KMS-11 (cell line): Measurements from ENCODE around the gene MAP1S.
A peak's percentile ranks its signal among the peaks of the same experiment; 100 is the strongest.
"Not testable (repeated sequence)": the region's sequence is repeated elsewhere in the genome, so short reads cannot be mapped to it uniquely, and the experiment has no call there.

Experiments used
- H2AFZ ChIP-seq: fragments of 200-600 bp; sonication (generic); 2 replicates; pipeline ENCODE4 v1.6.1; 2016; ENCODE audit warnings: antibody characterized with exemption, mixed run types, low read depth
- H3K27ac ChIP-seq: fragments of 200-600 bp; sonication (generic); 2 replicates; pipeline ENCODE4 v1.6.1; 2016; ENCODE audit warnings: mild to moderate bottlenecking, mixed run types
- H3K27me3 ChIP-seq: fragments of 200-600 bp; sonication (generic); 2 replicates; pipeline ENCODE4 v1.6.1; 2017; ENCODE audit warnings: mild to moderate bottlenecking, low read depth, mixed run types, moderate library complexity; ENCODE audit not compliant: insufficient read depth
- H3K36me3 ChIP-seq: fragments of 200-600 bp; sonication (generic); 2 replicates; pipeline ENCODE4 v1.6.1; 2017; ENCODE audit warnings: mild to moderate bottlenecking, mixed run types; ENCODE audit not compliant: insufficient read depth
- H3K4me1 ChIP-seq: fragments of 200-600 bp; sonication (generic); 2 replicates; pipeline ENCODE4 v1.6.1; 2016; ENCODE audit warnings: mild to moderate bottlenecking, low read depth, mixed run types; ENCODE audit not compliant: poor library complexity, severe bottlenecking
- H3K4me2 ChIP-seq: fragments of 200-600 bp; sonication (generic); 2 replicates; pipeline ENCODE4 v1.7.0; 2016; ENCODE audit warnings: mild to moderate bottlenecking, mixed run types
- H3K4me3 ChIP-seq: fragments of 200-600 bp; sonication (generic); IDR thresholded peaks from 2 replicates; pipeline ENCODE4 v1.6.1; 2017; ENCODE audit warnings: low read depth, low read length, mixed read lengths; ENCODE audit not compliant: insufficient read depth
- H3K79me2 ChIP-seq: fragments of 200-600 bp; sonication (generic); 2 replicates; pipeline ENCODE4 v1.6.1; 2016; ENCODE audit warnings: low read depth, mixed run types; ENCODE audit not compliant: insufficient read depth
- H3K9ac ChIP-seq: fragments of 200-600 bp; sonication (generic); 2 replicates; pipeline ENCODE4 v1.6.1; 2016; ENCODE audit warnings: mild to moderate bottlenecking, mixed run types
- H4K20me1 ChIP-seq: fragments of 200-600 bp; sonication (generic); 2 replicates; pipeline ENCODE4 v1.6.1; 2016; ENCODE audit warnings: mild to moderate bottlenecking, mixed run types; ENCODE audit not compliant: insufficient read depth
- CTCF ChIP-seq: fragments of 200-600 bp; sonication (generic); conservative IDR thresholded peaks from 2 replicates; pipeline ENCODE4 v1.6.1; 2017; ENCODE audit warnings: low read depth, mild to moderate bottlenecking, antibody characterized with exemption, low read length, moderate library complexity, mixed read lengths

Gene MAP1S

GRCh38 chr19:17770613-17771012 lies 51.3 kb downstream of the MAP1S start:
- TF ChIP-seq CTCF, result no peak
- no peaks in the 10 kb centered on the region for H4K20me1 ChIP-seq
- no peak overlapping the region for H2AFZ ChIP-seq
- no peak overlapping the region for H3K9ac ChIP-seq
- no peaks in the 10 kb centered on the region for H3K79me2 ChIP-seq
- no peaks in the 10 kb centered on the region for H3K27me3 ChIP-seq
- no peaks in the 10 kb centered on the region for H3K36me3 ChIP-seq
- H3K27ac ChIP-seq, result no peak overlapping the region
- H3K4me3 ChIP-seq, result no peak overlapping the region
- no peak overlapping the region for H3K4me2 ChIP-seq
- no peaks in the 10 kb centered on the region for H3K4me1 ChIP-seq

GRCh38 chr19:17772172-17772571 lies 52.9 kb downstream of the MAP1S start:
- Histone ChIP-seq H3K79me2 (no peaks in the 10 kb centered on the region), H3K27ac (no peak overlapping the region), H3K4me3 (no peak overlapping the region), H3K4me2 (no peak overlapping the region), H3K9ac (no peak overlapping the region), H3K27me3 (no peaks in the 10 kb centered on the region), H3K36me3 (no peaks in the 10 kb centered on the region), H3K4me1 (peaks cover 8% of the 10 kb centered on the region), H2AFZ (no peak overlapping the region), H4K20me1 (no peaks in the 10 kb centered on the region)
- no peak for TF ChIP-seq CTCF

GRCh38 chr19:17775245-17775927 lies 56.1 kb downstream of the MAP1S start:
- TF ChIP-seq CTCF, result peak; percentile 81
- Histone ChIP-seq H3K36me3 (no peaks in the 10 kb centered on the region), H3K4me2 (no peak overlapping the region), H3K4me1 (peaks cover 14% of the 10 kb centered on the region), H4K20me1 (no peaks in the 10 kb centered on the region), H3K27ac (no peak overlapping the region), H3K4me3 (no peak overlapping the region), H3K79me2 (no peaks in the 10 kb centered on the region), H2AFZ (no peak overlapping the region), H3K9ac (no peak overlapping the region), H3K27me3 (no peaks in the 10 kb centered on the region)

GRCh38 chr19:17775991-17776803 lies 56.9 kb downstream of the MAP1S start:
- no peak overlapping the region for H3K4me3 ChIP-seq
- no peaks in the 10 kb centered on the region for H3K36me3 ChIP-seq
- TF ChIP-seq CTCF, result no peak
- no peak overlapping the region for H2AFZ ChIP-seq
- no peaks in the 10 kb centered on the region for H3K79me2 ChIP-seq
- H3K4me1 ChIP-seq, result peaks cover 14% of the 10 kb centered on the region
- H4K20me1 ChIP-seq, result no peaks in the 10 kb centered on the region
- no peak overlapping the region for H3K9ac ChIP-seq
- H3K4me2 ChIP-seq, result no peak overlapping the region
- H3K27me3 ChIP-seq, result no peaks in the 10 kb centered on the region
- no peak overlapping the region for H3K27ac ChIP-seq

GRCh38 chr19:17777840-17778239 lies 58.6 kb downstream of the MAP1S start:
- not testable (repeated sequence) for H3K27me3 ChIP-seq, H3K27ac ChIP-seq, H3K4me3 ChIP-seq, H4K20me1 ChIP-seq, H3K79me2 ChIP-seq, H3K36me3 ChIP-seq, H2AFZ ChIP-seq, H3K9ac ChIP-seq, H3K4me2 ChIP-seq
- H3K4me1 ChIP-seq, result peaks cover 14% of the 10 kb centered on the region
